MCF 10A (cell line): ENCODE data around the gene REEP6. TPM values are rescaled to one million over a fixed set of nuclear protein-coding genes. Genes with fewer than 3 reads are reported as not detected.

Experiments used
- BruUV-seq: library from RNA; stranded (reverse); fragments of 400-500 nt; replicated peaks from 2 replicates; lab custom pipeline; 2021; lab: Mats Ljungman, UMichigan
- CTCF ChIA-PET: fragments of 300-600 bp; sonication (Branson Sonifier 250); formaldehyde crosslinking; extraction: SDS; loops from one replicate; lab custom pipeline; 2021; ENCODE audit warnings: antibody characterized with exemption, inconsistent platforms; lab: Yijun Ruan, JAX
- POLR2A ChIA-PET: fragments of 300-600, 350-650 bp; sonication (Branson Sonifier 250); formaldehyde crosslinking; extraction: SDS; loops from one replicate; lab custom pipeline; 2020; ENCODE audit warnings: antibody characterized with exemption, inconsistent platforms; lab: Yijun Ruan, JAX
- DNase-seq: peaks from one replicate; pipeline ENCODE4 v3.0.0-alpha.2; 2018; ENCODE audit not compliant: unreplicated experiment
- H3K27ac Mint-ChIP-seq: one replicate; pipeline ENCODE4 v1.8.0; 2022; ENCODE audit warnings: mild to moderate bottlenecking, low read depth, mixed read lengths; ENCODE audit not compliant: unreplicated experiment
- H3K27me3 Mint-ChIP-seq: one replicate; pipeline ENCODE4 v1.8.0; 2022; ENCODE audit warnings: mixed read lengths; ENCODE audit not compliant: insufficient read depth, unreplicated experiment
- H3K36me3 Mint-ChIP-seq: one replicate; pipeline ENCODE4 v1.8.0; 2022; ENCODE audit warnings: mild to moderate bottlenecking, moderate library complexity, mixed read lengths; ENCODE audit not compliant: insufficient read depth, unreplicated experiment
- H3K4me1 Mint-ChIP-seq: one replicate; pipeline ENCODE4 v1.8.0; 2022; ENCODE audit warnings: mixed read lengths; ENCODE audit not compliant: insufficient read depth, unreplicated experiment
- H3K4me3 Mint-ChIP-seq: one replicate; pipeline ENCODE4 v1.8.0; 2022; ENCODE audit warnings: mild to moderate bottlenecking, moderate library complexity, mixed read lengths; ENCODE audit not compliant: unreplicated experiment
- H3K9me3 Mint-ChIP-seq: one replicate; pipeline ENCODE4 v1.8.0; 2022; ENCODE audit warnings: mixed read lengths; ENCODE audit not compliant: unreplicated experiment
- intact Hi-C: fragments of 100-400 bp; cut with micrococcal nuclease; formaldehyde crosslinking; loops from 2 replicates; pipeline ENCODE4 v1.14.1; 2022
- total RNA-seq: library from RNA; stranded (reverse); gene quantifications from 2 replicates; pipeline ENCODE4 v1.2.3, GENCODE V29; 2022
- TF ChIP-seq, protein P1 (sequence below): fragments of 200-600 bp; IDR thresholded peaks from one replicate; pipeline ENCODE4 v1.8.0; 2022; ENCODE audit warnings: antibody characterized with exemption, mild to moderate bottlenecking; ENCODE audit not compliant: unreplicated experiment

REEP6 gene
- total RNA-seq, 1 experiment from 2014 or later = 3.8 TPM

GRCh38 chr19:1522838-1523237, 31.9 kb downstream of the REEP6 start:
- CTCF ChIA-PET = no interaction called here
- BruUV-seq = no TSS peak
- no peak for DNase-seq
- H3K27me3 Mint-ChIP-seq = peaks cover 36% of the 10 kb centered on the region
- no peaks in the 10 kb centered on the region for H3K36me3 Mint-ChIP-seq
- no peak overlapping the region for H3K4me3 Mint-ChIP-seq
- H3K9me3 Mint-ChIP-seq = no peaks in the 10 kb centered on the region
- H3K4me1 Mint-ChIP-seq = no peaks in the 10 kb centered on the region
- H3K27ac Mint-ChIP-seq = no peak overlapping the region
- TF ChIP-seq, protein P1, sequence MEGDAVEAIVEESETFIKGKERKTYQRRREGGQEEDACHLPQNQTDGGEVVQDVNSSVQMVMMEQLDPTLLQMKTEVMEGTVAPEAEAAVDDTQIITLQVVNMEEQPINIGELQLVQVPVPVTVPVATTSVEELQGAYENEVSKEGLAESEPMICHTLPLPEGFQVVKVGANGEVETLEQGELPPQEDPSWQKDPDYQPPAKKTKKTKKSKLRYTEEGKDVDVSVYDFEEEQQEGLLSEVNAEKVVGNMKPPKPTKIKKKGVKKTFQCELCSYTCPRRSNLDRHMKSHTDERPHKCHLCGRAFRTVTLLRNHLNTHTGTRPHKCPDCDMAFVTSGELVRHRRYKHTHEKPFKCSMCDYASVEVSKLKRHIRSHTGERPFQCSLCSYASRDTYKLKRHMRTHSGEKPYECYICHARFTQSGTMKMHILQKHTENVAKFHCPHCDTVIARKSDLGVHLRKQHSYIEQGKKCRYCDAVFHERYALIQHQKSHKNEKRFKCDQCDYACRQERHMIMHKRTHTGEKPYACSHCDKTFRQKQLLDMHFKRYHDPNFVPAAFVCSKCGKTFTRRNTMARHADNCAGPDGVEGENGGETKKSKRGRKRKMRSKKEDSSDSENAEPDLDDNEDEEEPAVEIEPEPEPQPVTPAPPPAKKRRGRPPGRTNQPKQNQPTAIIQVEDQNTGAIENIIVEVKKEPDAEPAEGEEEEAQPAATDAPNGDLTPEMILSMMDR = no peak
- intact Hi-C loops = no loop called here
- POLR2A ChIA-PET = no interaction called here

DNA sequence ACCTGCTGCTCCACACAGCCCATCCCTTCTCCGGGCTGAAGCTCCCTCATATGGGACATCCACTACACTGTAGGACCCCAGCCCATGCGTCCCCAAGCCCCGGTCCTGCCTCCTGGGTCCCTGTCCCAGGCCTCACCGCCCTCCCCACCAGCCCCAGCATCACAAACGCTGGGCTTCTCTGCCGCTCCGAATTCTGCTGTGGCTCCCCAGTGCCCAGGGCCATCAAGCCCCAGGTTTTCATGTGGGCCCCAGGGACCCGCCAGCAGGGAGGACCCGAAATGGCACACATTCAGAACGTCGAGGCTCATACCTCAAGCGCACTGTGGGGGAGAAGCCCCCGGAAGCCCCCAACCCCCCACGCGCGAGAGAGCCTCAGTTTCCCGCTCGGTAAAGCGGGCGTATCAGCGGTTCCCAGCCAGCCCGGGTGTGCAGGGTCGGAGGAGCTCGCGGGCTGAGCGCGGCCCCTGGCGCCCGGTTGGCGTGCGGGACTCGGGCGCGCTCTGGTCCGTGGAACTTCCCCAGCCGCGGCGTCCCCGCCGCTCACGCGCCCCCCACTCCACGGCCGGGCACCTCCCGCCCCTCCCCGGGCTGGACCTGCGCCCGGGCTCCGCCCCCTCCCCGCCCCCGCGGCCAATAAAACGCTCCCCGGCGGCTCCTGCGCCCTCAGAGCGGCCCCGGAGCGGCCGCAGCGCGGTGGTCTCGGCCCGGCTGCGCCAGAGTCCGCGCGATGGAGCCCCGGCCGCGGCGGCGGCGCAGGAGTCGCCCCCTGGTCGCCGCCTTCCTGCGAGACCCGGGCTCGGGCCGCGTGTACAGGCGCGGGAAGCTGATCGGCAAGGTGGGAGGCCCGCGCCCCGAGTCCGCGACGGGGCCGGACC, 32.7 kb downstream of the REEP6 start, which contains the start of gene PLK5:
PLK5 (plus strand) TSS at position 666 of the 875 bp plus-strand sequence. CDS start 2,920 bp downstream, outside the sequence.
- Mint-ChIP-seq H3K27me3 (peaks cover 36% of the 10 kb centered on the region), H3K36me3 (no peaks in the 10 kb centered on the region), H3K4me1 (no peaks in the 10 kb centered on the region), H3K4me3 (no peak within 1 kb of the TSS), H3K27ac (no peak within 1 kb of the TSS), H3K9me3 (no peaks in the 10 kb centered on the region)
- intact Hi-C loops = no loop called here
- POLR2A ChIA-PET = no interaction called here
- BruUV-seq = no TSS peak
- DNase-seq = no peak
- TF ChIP-seq, protein P1 = no peak
- CTCF ChIA-PET = no interaction called here

- ChIA-PET CTCF (interaction anchor here (0.5 kb wide), 1 partner anchor 148 kb away, joined by 7 read pairs; no protein-coding TSS in a partner anchor), POLR2A (no interaction called here)
- no peaks in the 10 kb centered on the region for H3K9me3 Mint-ChIP-seq
- intact Hi-C loops = no loop called here
- no peak overlapping the region for H3K27ac Mint-ChIP-seq
- no peak for DNase-seq
- H3K27me3 Mint-ChIP-seq = peaks cover 36% of the 10 kb centered on the region
- no TSS peak for BruUV-seq
- no peaks in the 10 kb centered on the region for H3K36me3 Mint-ChIP-seq
- no peaks in the 10 kb centered on the region for H3K4me1 Mint-ChIP-seq
- H3K4me3 Mint-ChIP-seq = no peak overlapping the region
- TF ChIP-seq, protein P1 = no peak
Measured at GRCh38 chr19:1524287-1524971, 33.4 kb downstream of the REEP6 start.

GRCh38 chr19:1524972-1525325, 34.0 kb downstream of the REEP6 start:
- Mint-ChIP-seq H3K27me3 (peaks cover 36% of the 10 kb centered on the region), H3K36me3 (no peaks in the 10 kb centered on the region), H3K4me3 (no peak overlapping the region), H3K9me3 (no peaks in the 10 kb centered on the region), H3K4me1 (no peaks in the 10 kb centered on the region), H3K27ac (no peak overlapping the region)
- intact Hi-C loops = no loop called here
- DNase-seq = no peak
- CTCF ChIA-PET = interaction anchor here (0.5 kb wide), 1 partner anchor 148 kb away, joined by 7 read pairs; no protein-coding TSS in a partner anchor
- TF ChIP-seq, protein P1 = no peak
- POLR2A ChIA-PET = no interaction called here
- no TSS peak for BruUV-seq
